Measurements from ENCODE around the gene NFATC4.

- TF ChIP-seq CTCF (IDR thresholded peaks at IDR 0.05): no peak
- TF ChIP-seq POLR2A (IDR thresholded peaks at IDR 0.05): no peak
- no peak for TF ChIP-seq POLR2AphosphoS5 (IDR thresholded peaks at IDR 0.05)
- TF ChIP-seq EP300 (IDR thresholded peaks at IDR 0.05): no peak
These were observed 44.0 kb upstream of the NFATC4 start for GRCh38 chr14:24324024-24324423.

Measured in upper lobe of left lung (tissue), 4 donors.